Keratinocyte (primary cell): Measurements from ENCODE around the gene PHLDA3. TPM values are rescaled to one million over a fixed set of nuclear protein-coding genes. Genes with fewer than 3 reads are reported as not detected.

Source experiments
- DNase-seq: peaks from one replicate; pipeline ENCODE4 v3.0.0-alpha.2; 2011; ENCODE audit warnings: low read depth, missing footprints, low spot score
- FAIRE-seq: peaks from 2 replicates; lab custom pipeline; 2011; peaks lifted over from hg19 to GRCh38; lab: Jason Lieb, UNC
- H2AFZ ChIP-seq: 2 replicates; pipeline ENCODE4 v1.6.0; 2012; ENCODE audit warnings: low read length, control low read depth, inconsistent platforms; ENCODE audit not compliant: control insufficient read depth
- H3K27ac ChIP-seq: 2 replicates; pipeline ENCODE4 v1.5.1; 2011; ENCODE audit warnings: low read length; ENCODE audit not compliant: control insufficient read depth, insufficient read depth
- H3K27me3 ChIP-seq: 3 replicates; pipeline ENCODE4 v1.6.0; 2011; ENCODE audit warnings: low read length; ENCODE audit not compliant: control insufficient read depth, insufficient read depth; ENCODE audit errors: extremely low read depth
- H3K36me3 ChIP-seq, 2 experiments: 2 replicates in 1 of 2; 3 replicates in 1 of 2; pipeline ENCODE4 v1.5.1; 2011; ENCODE audit warnings: low read length in 2 of 2, mild to moderate bottlenecking in 1 of 2; ENCODE audit not compliant: control insufficient read depth in 2 of 2, insufficient read depth in 2 of 2; ENCODE audit errors: extremely low read depth in 1 of 2
- H3K4me1 ChIP-seq: 3 replicates; pipeline ENCODE4 v1.5.1; 2011; ENCODE audit warnings: low read length; ENCODE audit not compliant: control insufficient read depth, insufficient read depth; ENCODE audit errors: extremely low read depth
- H3K4me2 ChIP-seq: 3 replicates; pipeline ENCODE4 v1.6.0; 2011; ENCODE audit warnings: low read depth, low read length; ENCODE audit not compliant: control insufficient read depth, insufficient read depth; ENCODE audit errors: extremely low read depth
- H3K4me3 ChIP-seq, 3 experiments: fragments of 200-600 bp in 1 of 3; sonication (generic) in 1 of 3; 2 replicates in 2 of 3; 3 replicates in 1 of 3; pipeline ENCODE4 v1.5.1; 2011 to 2016; ENCODE audit warnings: low read length in 3 of 3, mild to moderate bottlenecking in 3 of 3, control low read depth in 2 of 3, inconsistent platforms in 1 of 3, low read depth in 1 of 3, mixed read lengths in 1 of 3, mixed run types in 1 of 3, moderate library complexity in 1 of 3; ENCODE audit not compliant: control insufficient read depth in 2 of 3, insufficient read depth in 2 of 3; ENCODE audit errors: extremely low read depth in 1 of 3
- H3K79me2 ChIP-seq: 2 replicates; pipeline ENCODE4 v1.6.0; 2012; ENCODE audit warnings: low read length; ENCODE audit not compliant: control insufficient read depth, insufficient read depth
- H3K9ac ChIP-seq: 3 replicates; pipeline ENCODE4 v1.6.0; 2011; ENCODE audit warnings: low read length; ENCODE audit not compliant: control insufficient read depth, insufficient read depth; ENCODE audit errors: extremely low read depth
- H3K9me1 ChIP-seq: 3 replicates; pipeline ENCODE4 v1.6.0; 2011; ENCODE audit warnings: low read length; ENCODE audit not compliant: control insufficient read depth, insufficient read depth; ENCODE audit errors: extremely low read depth
- H3K9me3 ChIP-seq: 2 replicates; pipeline ENCODE4 v1.5.1; 2012; ENCODE audit warnings: low read depth, low read length; ENCODE audit not compliant: control insufficient read depth
- H4K20me1 ChIP-seq: 3 replicates; pipeline ENCODE4 v1.6.0; 2011; ENCODE audit warnings: low read length; ENCODE audit not compliant: control insufficient read depth, insufficient read depth; ENCODE audit errors: extremely low read depth
- CTCF ChIP-seq, 3 experiments: IDR thresholded peaks in 1 of 3; conservative IDR thresholded peaks in 1 of 3; optimal IDR thresholded peaks in 1 of 3; 2 replicates in 2 of 3; 3 replicates in 1 of 3; pipeline versions ENCODE3 to v1.5.1; 2011; ENCODE audit warnings: low read length in 3 of 3, mild to moderate bottlenecking in 3 of 3, moderate library complexity in 2 of 3, control low read depth in 1 of 3, inconsistent platforms in 1 of 3; ENCODE audit not compliant: insufficient read depth in 2 of 3; ENCODE audit errors: extremely low read depth in 1 of 3
- EZH2 ChIP-seq: IDR thresholded peaks from one replicate; pipeline ENCODE4 v1.6.1; 2012; ENCODE audit warnings: inconsistent platforms, mild to moderate bottlenecking, low read length, moderate library complexity
- dilution Hi-C: fragments of 300-500 bp; cut with MboI; formaldehyde crosslinking; loops from one replicate; pipeline ENCODE4 v1.7.0; 2020; ENCODE audit warnings: low sequenced_read_pairs; ENCODE audit not compliant: extremely low pct_ligation_motif_present
- polyA plus RNA-seq, 5 experiments: library from polyadenylated mRNA; depleted of rRNA in 3 of 5; stranded (reverse) in 3 of 5; stranded (forward) in 1 of 5; unstranded in 1 of 5; fragments of >200 nt; gene quantifications; 1 replicate in 1 of 5; 2 replicates in 3 of 5; 3 replicates in 1 of 5; pipeline versions ENCODE4 v1.2.1 to v1.2.3, GENCODE V29; 2011 to 2012; ENCODE audit warnings: missing spikeins in 2 of 5, low read depth in 1 of 5, low replicate concordance in 1 of 5

Gene PHLDA3
- polyA plus RNA-seq, 1 donor (not counting 4 experiments of a cell fraction or from before 2014, with no cell fraction given), result 48.2 TPM

- dilution Hi-C loops, result no loop called here
- Histone ChIP-seq H3K4me2 (no peak overlapping the region), H3K36me3 (no peaks in the 10 kb centered on the region), H3K79me2 (no peaks in the 10 kb centered on the region), H3K4me1 (peaks cover 8% of the 10 kb centered on the region), H3K9me1 (no peaks in the 10 kb centered on the region), H3K9ac (no peak overlapping the region), H3K27me3 (no peaks in the 10 kb centered on the region), H4K20me1 (no peaks in the 10 kb centered on the region), H3K4me3 (no peak overlapping the region), H2AFZ (no peak overlapping the region), H3K9me3 (no peaks in the 10 kb centered on the region), H3K27ac (no peak overlapping the region)
- no peak for FAIRE-seq
- TF ChIP-seq CTCF (optimal IDR thresholded peaks at IDR 0.05 in 1 of 3, IDR thresholded peaks at IDR 0.05 in 1 of 3, conservative IDR thresholded peaks at IDR 0.05 in 1 of 3; ENCODE audit: extremely low read depth in 1 of 3, insufficient read depth in 2 of 3, low read length in 3 of 3) (no peak), EZH2 (no peak)
- no peak for DNase-seq
Measured at GRCh38 chr1:201434266-201434665, 34.7 kb downstream of the PHLDA3 start.

- H3K27ac ChIP-seq, result no peak overlapping the region
- no peaks in the 10 kb centered on the region for H3K9me3 ChIP-seq
- H3K79me2 ChIP-seq, result no peaks in the 10 kb centered on the region
- H3K4me2 ChIP-seq, result no peak overlapping the region
- dilution Hi-C loops, result no loop called here
- H3K36me3 ChIP-seq, result no peaks in the 10 kb centered on the region
- H3K9ac ChIP-seq, result no peak overlapping the region
- TF ChIP-seq CTCF (optimal IDR thresholded peaks at IDR 0.05 in 1 of 3, IDR thresholded peaks at IDR 0.05 in 1 of 3, conservative IDR thresholded peaks at IDR 0.05 in 1 of 3; ENCODE audit: extremely low read depth in 1 of 3, insufficient read depth in 2 of 3, low read length in 3 of 3) (no peak), EZH2 (no peak)
- H3K4me3 ChIP-seq, result no peak overlapping the region
- no peak overlapping the region for H2AFZ ChIP-seq
- DNase-seq (no peak), FAIRE-seq (no peak)
- H4K20me1 ChIP-seq, result no peaks in the 10 kb centered on the region
- no peaks in the 10 kb centered on the region for H3K9me1 ChIP-seq
- H3K27me3 ChIP-seq, result no peaks in the 10 kb centered on the region
- H3K4me1 ChIP-seq, result peaks cover 8% of the 10 kb centered on the region
Measured at GRCh38 chr1:201433609-201434008, 35.4 kb downstream of the PHLDA3 start.
